Ishikawa (cell line): ENCODE results near the gene UHRF1.

Source experiments
- CEBPB ChIP-seq: IDR thresholded peaks from 2 replicates; pipeline ENCODE4 v1.6.1; 2012
- RAD21 ChIP-seq: IDR thresholded peaks from 2 replicates; pipeline ENCODE4 v1.6.1; 2012; ENCODE audit warnings: low read depth
- REST ChIP-seq: IDR thresholded peaks from 2 replicates; pipeline ENCODE4 v1.6.1; 2012; ENCODE audit warnings: low read depth, mild to moderate bottlenecking
- TEAD4 ChIP-seq: IDR thresholded peaks from 2 replicates; pipeline ENCODE4 v1.6.1; 2012

- TF ChIP-seq CEBPB = no peak
- TF ChIP-seq REST = no peak
- no peak for TF ChIP-seq TEAD4
- TF ChIP-seq RAD21 = no peak
Observed at GRCh38 chr19:4911314-4911713, 2.0 kb downstream of the UHRF1 start.
